ENCODE measurements around the gene ZDHHC17.

DNA sequence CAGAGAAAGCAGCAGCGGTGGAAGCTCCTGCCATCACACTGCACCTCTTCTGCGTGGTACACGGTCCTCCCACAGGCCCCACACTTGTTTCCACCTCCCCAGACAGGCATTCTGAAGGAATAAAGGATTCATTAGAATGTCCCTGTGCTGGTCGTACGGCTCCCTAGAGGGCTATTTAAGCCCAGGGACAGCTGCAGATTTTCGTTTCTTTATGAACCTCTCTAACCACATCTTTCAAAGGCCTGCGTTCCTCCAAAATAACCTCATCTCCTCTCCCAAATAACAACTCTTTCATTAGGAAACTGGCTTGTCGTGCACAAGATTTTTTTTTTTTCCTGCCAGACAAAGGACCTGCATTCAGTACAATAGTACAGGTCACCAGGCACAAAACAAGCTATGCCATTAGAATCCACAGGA lies 102.2 kb downstream of the ZDHHC17 start:
- TF ChIP-seq, protein P1, sequence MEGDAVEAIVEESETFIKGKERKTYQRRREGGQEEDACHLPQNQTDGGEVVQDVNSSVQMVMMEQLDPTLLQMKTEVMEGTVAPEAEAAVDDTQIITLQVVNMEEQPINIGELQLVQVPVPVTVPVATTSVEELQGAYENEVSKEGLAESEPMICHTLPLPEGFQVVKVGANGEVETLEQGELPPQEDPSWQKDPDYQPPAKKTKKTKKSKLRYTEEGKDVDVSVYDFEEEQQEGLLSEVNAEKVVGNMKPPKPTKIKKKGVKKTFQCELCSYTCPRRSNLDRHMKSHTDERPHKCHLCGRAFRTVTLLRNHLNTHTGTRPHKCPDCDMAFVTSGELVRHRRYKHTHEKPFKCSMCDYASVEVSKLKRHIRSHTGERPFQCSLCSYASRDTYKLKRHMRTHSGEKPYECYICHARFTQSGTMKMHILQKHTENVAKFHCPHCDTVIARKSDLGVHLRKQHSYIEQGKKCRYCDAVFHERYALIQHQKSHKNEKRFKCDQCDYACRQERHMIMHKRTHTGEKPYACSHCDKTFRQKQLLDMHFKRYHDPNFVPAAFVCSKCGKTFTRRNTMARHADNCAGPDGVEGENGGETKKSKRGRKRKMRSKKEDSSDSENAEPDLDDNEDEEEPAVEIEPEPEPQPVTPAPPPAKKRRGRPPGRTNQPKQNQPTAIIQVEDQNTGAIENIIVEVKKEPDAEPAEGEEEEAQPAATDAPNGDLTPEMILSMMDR (IDR thresholded peaks at IDR 0.05; ENCODE audit: low read length) = no peak
- no peak for TF ChIP-seq EZH2 (IDR thresholded peaks at IDR 0.05; ENCODE audit: borderline replicate concordance, low read length)
